ENCODE results near the gene PAK4.
"Not testable (repeated sequence)": the region's sequence is repeated elsewhere in the genome, so short reads cannot be mapped to it uniquely, and the experiment has no call there.

PAK4 gene

DNA sequence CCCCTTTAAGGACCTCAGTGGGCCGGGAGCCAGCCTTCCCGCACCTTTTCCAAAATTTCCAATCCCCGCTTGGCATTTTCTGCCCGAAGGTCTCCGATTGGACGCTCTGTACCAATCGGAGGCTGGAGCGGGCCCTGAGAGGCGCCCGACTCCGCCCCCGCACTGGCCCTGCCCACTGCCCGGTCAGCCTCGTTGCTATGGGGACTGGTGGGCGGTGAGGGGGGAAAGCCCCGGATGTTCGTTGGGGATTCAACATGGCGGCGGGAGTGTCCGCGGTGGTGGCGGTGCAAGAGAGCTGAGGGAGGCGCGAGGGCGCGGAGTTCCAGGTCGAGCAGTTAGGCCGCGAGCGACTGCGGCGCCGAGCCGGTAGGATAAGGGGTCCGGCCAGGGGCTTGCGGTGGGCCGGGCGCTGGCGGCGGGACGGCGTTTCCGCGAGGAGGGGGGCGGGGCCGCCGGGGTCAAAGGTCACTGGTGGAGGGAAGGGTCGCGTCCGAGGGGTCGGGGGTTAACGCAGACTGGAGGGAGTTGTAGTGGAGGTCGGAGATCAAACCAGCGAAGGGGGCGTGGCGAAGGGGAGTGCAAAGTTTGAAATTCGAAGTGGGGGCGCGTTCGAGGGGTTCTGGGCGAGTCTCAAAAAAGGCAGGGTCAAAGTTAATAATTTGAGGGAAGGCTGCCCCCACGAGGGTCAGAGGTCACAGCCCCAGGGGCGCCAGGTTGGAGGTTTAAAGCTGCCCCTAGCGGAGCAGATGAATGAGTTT is at the start of gene PAK4:
TSS of gene PAK4 (plus strand) at position 233 of the 758 bp plus-strand sequence. CDS start 43,768 bp downstream, outside the sequence.
- in situ Hi-C loops (cut with MboI; ENCODE audit: low sequenced_read_pairs), result no loop called here

DNA sequence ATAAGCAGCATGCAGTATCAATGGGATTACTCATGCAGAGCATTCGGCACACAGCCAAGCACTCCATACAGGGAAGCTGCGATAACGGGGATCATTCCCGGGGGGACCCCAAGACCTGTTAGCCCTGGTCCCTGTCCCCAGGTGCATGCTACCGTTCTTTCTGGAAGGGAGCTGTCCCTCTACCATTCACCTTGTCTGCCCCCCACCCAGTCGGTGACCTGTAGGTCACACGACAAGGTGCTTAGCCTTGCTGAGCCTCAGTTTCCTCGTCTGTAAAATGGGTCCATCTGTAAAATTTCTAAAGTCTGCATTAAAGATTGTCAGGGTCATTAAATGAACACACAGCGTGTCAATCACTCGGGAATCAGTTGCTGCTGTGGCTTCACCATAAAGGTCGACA is 48.3 kb upstream of the PAK4 start:
- in situ Hi-C loops (cut with MboI; ENCODE audit: low sequenced_read_pairs), result no loop called here

DNA sequence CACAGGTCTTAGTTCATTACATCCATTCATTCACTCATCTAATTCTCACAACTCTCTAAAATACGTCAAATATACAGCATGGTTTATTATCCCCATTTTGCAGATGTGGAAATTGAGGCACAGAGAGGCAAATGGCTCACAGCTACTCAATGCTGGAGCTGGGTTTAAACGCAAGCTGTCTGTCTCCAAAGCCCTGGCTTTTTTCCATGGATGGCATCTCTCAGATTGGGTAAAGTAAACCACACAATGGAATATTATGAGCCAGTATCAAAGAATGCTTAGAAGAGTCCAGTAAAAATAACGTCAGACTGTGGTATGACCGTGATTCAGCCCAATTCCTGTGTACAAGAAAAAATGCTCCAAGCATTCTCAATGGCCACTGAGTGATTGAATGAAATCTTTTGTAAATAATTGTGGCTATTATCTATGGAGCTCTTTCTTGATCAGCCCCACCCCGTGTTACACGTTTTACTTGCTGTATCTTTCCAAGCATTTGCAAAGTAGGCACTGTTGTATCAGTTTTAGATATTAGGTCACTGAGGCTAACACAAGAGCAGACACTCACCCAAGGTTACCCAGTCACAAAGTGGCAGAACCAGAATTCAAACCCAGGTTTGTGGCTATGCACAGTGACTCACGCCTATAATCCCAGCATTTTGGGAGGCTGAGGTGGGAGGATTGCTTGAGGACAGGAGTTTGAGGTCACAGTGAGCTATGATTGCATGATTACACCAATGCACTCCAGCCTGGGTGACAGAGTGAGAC is 47.0 kb upstream of the PAK4 start:
- in situ Hi-C loops (cut with MboI; ENCODE audit: low sequenced_read_pairs), result no loop called here

DNA sequence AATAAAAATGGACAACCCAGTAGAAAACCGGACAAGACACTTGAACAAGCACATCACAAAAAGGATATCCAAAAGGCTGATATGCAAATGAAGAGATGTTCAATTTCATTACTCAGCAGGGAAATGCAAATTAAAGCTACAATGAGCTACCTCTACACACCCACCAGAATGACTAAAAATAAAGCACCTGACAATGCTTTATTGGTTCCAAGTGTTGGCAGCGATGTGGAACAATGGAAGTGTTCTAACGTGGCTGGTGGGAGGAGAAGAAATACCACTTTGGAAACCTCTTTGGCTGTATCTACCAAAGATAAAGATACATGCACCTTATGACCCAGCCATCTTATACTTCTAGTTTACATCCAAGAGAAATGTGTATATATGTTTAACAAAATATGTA is 45.2 kb upstream of the PAK4 start:
- in situ Hi-C loops (cut with MboI; ENCODE audit: low sequenced_read_pairs), result no loop called here

DNA sequence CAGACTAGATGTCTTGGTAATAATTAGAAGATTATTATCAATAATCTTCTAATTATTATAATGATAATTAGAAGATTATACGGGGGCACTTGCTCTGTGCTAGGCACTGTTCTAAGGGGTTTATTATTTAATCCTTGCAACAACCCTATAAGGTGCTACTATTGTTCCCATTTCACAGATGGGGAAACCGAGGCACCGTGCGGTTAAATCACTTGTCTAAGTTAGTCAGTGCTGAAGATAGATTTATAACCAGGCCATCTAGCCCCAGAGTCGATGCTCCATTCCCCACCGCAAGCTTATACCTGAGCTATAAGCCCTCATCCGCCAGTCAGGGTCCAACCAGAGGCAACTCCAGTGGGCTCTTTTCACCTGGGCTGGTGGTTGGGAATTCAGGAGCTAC is 43.4 kb upstream of the PAK4 start:
- in situ Hi-C loops (cut with MboI; ENCODE audit: low sequenced_read_pairs), result no loop called here

DNA sequence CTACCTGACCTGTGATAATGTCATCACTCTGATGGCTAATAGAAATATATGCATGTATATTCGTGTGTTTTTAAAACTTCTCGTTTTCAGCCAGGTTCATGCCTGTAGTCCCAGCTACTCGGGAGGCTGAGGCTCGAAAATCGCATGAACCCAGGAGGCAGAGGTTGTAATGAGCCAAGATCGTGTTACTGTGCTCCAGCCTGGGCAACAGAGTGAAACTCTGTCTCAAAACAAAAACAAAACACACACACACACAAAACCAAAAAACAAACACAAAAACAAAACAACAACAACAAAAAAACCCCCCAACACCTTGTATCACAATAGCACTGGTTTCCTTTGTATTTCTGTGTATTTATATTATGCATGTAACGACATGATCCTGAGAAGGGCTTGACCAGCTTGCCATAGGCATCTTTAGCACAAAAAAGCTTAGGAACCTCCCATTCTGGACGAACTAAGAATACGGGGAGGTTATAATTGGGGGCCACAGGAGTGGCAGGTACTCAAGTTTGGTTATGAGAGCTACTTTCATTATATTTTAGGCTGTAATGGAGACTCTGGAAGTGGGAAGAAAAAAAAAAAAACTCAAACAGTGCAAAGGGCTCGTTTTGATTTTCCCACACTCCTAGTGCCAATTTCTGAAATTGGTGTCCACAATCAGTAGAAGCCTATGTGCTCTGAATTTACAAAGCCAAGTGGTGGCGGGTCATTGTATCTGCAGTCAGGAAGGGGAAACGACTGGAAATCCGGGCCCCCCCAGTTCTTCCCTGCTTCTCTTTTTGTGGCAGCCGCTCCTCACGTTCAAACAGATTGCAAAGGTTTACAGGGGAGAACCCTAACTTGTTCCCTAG is 42.6 kb upstream of the PAK4 start:
- in situ Hi-C loops (cut with MboI; ENCODE audit: low sequenced_read_pairs), result no loop called here

DNA sequence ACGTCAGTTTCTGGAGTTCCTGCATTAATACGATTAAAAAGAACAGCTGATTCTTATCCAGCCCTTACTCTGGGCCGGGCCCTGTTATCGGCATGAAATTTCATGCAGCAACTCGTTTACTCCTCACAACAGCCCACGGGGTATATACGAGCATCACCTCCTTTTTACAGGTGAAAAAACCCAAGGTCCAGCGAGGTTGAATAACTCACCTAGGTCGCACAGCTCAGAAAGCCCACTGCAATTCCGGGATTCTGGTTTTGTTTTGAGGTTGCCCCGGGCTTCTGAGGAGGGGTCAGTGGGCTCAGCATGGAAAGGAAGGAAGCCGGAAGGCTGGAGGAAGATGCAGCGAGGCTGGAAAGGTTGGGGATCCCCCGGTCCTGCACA is 42.0 kb upstream of the PAK4 start:
- in situ Hi-C loops (cut with MboI; ENCODE audit: low sequenced_read_pairs), result no loop called here

DNA sequence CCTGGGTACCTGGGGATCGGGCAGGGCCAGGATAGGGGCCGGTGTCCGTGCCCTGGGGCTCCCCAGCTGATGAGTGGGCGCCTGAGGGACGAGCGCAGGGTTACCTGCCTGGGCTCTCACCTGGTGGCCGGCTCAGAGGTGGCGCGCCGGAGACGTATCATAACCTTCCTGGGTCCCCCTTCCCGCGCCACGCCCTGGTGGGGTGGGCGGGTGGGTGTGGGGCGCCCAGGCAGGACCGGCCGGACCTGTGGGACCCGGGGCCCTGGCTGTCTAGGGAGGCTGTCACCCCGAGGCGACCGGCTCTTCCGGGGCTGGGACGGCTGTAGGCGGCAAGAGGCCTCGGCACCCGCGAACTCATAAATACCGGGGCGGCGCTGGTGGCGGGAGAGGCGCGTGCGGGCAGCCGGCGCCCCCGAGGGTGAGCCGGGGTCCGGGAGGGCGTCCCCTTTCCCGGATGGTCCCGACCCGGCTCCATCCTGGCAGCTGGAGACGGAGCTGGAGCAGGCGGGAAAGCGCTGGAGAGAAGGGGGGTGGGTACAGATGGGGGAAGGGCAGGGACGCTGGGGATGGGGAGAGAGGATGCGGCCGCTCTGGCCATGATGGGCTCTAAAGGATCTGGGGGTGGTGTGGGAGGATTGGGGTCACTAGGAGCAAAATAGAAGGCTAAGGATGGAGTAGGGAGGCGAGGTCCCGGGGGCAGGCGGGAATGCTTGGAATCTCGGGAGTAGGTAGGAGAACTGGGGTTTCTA is 41.4 kb upstream of the PAK4 start, which contains the start of gene ACP7:
TSS of gene ACP7 (plus strand) at position 386 of the 749 bp plus-strand sequence. CDS start 902 bp downstream, outside the sequence.
- in situ Hi-C loops (cut with MboI; ENCODE audit: low sequenced_read_pairs), result no loop called here

DNA sequence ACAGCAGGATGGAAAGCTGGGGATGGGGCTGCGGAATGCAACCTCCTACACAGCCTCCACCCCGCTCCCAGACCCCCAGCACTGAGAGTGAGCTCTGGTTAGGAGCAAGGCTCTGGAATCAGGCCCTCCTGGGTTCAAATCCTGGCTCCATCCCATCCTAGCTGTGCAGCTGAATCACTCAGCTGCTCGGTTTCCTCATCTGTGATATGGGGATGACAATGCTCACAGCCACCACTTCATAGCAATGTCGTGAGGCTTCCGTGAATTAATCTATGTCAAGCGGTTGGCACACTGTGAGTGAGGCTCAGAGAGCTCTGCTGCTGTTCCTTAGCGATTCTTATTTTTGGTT is 40.9 kb upstream of the PAK4 start:
- in situ Hi-C loops (cut with MboI; ENCODE audit: low sequenced_read_pairs), result no loop called here

DNA sequence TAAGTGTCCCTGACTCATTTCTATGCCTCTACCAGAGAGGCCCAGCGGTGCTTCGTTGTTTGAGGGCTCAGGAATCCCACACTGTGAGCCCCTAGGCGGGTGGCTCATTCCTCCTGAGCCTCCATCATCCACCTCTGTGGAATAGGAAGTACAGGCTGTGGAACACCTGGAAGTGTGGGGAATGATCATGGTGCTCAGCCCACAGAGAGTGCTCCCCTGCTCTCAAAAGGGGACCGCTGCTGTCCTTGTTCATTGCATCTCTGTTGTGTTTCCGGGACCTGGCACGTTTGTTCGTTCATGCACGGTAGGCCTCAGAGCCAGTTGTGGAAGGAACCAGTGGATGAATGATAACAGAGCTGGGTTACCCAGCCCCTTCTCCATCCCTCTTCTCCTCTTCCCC is 40.2 kb upstream of the PAK4 start:
- in situ Hi-C loops (cut with MboI; ENCODE audit: low sequenced_read_pairs), result no loop called here

DNA sequence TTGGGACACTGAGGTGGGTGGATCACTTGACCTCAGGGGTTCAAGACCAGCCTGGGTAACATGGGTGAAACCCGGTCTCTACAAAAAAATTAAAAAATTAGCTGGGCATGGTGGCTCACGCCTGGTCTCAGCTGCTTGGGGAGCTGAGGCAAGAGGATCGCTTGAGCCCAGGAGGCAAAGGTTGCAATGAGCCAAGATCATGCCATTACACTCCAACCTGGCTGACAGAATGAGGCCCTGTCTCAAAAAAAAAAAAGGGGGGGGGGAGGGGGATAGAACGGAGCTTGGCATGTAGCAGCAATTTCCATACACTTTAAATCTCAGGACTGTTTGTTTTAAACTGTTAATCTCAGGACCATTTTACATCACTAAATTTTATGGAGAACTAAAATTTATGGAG is 39.2 kb upstream of the PAK4 start:
- in situ Hi-C loops (cut with MboI; ENCODE audit: low sequenced_read_pairs), result no loop called here

DNA sequence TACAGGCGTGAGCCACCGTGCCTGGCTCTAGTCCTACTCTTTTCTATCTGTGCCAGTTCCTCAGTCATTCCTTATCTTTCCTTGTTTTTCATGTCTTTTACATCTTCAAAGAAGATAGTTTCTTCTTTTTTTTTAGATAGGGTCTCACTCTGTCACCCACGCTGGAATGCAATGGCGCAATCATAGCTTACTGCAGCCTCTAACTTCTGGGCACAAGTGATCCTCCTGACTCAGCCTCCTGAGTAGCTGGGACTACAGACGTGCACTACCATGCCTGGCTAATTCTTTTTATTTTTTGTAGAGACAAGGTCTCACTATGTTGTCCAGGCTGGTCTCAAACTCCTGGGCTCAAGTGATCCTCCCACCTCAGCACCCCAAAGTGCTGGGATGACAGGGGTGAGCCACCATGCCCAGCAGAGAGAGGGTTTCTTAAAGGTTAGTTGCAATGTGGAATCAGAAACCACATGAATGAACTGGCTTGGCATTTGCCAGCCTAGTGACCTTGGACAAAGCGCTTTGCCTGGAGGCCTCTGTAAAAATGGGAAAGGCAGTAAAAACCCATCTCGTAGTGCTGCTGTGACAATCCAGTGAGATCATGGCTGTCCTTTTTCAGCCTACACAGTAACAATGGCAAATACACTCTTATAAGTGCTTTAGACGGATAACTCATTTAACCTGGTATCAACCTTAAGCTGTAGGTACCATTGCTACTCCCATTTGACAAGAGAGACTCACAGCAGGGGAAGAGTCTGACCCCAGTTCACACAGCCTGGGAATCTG is 37.5 kb upstream of the PAK4 start:
- in situ Hi-C loops (cut with MboI; ENCODE audit: low sequenced_read_pairs), result no loop called here

DNA sequence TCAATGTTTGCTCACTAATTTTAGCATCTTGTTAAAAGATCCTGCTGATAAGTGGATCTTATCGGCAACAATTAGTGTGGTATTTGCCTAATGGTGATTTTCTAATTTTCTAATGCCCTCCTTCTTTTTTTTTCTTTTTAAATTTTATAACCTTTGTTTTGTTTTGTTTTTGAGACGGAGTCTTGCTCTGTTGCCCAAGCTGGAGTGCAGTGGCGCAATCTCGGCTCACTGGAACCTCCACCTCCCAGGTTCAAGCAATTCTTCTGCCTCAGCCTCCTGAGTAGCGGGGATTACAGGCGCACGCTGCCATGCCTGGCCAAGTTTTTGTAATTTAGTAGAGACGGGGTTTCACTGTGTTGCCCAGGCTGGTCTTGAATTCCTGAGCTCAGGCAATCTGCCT is 35.6 kb upstream of the PAK4 start:
- in situ Hi-C loops (cut with MboI; ENCODE audit: low sequenced_read_pairs), result not testable (repeated sequence)

DNA sequence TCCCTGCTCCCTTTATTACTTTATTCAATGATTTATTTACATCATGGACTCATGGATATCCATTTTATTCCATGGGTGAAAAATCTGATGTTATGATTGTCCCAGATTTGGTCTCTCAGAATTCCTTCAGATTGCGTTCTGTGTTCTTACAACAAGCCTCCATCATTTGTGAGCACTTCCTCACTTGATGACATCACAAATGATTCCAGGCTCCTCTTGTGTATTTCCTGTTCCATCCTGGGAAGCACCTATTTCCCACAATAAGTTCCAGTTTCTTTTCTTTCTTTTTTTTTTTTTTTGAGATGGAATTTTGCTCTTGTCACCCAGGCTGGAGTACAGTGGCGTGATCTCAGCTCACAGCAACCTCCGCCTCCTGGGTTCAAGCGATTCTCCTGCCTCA is 34.7 kb upstream of the PAK4 start:
- in situ Hi-C loops (cut with MboI; ENCODE audit: low sequenced_read_pairs), result no loop called here

DNA sequence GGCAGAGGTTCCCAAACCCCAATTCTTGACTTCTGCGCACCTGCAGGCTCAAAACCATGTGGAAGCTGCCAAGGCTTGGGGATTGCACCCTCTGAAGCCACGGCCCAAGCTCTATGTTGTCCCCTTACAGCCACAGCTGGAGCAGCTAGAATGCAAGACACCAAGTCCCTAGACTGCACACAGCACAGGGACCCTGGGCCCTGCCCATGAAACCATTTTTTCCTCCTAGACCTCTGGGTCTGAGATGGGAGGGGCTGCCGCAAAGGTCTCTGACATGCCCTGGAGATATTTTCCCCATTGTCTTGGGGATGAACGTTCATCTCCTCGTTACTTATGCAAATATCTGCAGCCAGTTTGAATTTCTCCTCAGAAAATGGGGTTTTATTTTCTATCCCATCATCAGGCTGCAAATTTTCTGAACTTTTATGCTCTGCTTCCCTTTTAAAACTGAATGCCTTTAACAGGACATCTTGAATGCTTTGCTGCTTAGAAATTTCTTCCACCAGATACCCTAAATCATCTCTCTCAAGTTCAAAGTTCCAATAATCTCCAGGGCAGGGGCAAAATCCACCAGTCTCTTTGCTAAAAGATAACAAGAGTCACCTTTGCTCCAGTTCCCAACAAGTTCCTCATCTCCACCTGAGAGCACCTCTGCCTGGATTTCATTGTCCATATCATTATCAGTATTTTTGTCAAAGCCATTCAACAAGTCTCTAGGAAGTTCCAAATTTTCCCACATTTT is 29.6 kb upstream of the PAK4 start:
- in situ Hi-C loops (cut with MboI; ENCODE audit: low sequenced_read_pairs), result not testable (repeated sequence)

DNA sequence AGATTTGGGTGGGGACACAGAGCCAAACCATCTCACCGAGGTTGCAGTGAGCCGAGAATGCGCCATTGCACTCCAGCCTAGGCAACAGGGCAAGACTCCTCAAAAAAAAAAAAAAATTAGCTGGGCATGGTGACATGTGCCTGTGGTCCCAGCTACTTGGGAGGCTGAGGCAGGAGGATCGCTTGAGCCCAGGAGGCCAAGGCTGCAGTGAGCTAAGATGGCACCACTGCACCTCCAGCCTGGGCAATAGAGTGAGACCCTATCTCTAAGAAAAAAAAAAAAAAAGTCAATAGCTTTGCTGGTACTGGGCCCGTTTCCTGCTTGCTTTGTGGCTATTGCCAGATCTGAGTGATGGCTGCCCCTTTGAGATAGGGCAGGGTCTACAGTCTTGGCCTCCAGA is 28.3 kb upstream of the PAK4 start:
- in situ Hi-C loops (cut with MboI; ENCODE audit: low sequenced_read_pairs), result no loop called here

DNA sequence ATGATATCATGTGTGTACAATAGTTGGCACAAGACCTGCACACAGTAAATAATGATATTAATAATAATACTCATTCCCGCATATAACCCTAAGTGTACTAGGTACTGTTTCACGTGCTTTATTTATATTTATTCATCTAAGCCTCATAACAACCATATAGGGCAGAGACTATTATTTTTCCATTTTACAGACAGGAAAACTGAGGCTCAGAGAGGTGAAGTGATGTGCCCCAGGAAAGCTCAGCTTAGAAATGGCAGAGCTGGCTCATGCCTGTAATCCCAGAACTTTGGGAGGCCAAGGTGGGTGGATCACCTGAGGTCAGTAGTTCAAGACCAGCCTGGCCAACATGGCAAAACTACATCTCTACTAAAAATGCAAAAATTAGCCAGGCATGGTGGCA is 27.9 kb upstream of the PAK4 start:
- in situ Hi-C loops (cut with MboI; ENCODE audit: low sequenced_read_pairs), result no loop called here

DNA sequence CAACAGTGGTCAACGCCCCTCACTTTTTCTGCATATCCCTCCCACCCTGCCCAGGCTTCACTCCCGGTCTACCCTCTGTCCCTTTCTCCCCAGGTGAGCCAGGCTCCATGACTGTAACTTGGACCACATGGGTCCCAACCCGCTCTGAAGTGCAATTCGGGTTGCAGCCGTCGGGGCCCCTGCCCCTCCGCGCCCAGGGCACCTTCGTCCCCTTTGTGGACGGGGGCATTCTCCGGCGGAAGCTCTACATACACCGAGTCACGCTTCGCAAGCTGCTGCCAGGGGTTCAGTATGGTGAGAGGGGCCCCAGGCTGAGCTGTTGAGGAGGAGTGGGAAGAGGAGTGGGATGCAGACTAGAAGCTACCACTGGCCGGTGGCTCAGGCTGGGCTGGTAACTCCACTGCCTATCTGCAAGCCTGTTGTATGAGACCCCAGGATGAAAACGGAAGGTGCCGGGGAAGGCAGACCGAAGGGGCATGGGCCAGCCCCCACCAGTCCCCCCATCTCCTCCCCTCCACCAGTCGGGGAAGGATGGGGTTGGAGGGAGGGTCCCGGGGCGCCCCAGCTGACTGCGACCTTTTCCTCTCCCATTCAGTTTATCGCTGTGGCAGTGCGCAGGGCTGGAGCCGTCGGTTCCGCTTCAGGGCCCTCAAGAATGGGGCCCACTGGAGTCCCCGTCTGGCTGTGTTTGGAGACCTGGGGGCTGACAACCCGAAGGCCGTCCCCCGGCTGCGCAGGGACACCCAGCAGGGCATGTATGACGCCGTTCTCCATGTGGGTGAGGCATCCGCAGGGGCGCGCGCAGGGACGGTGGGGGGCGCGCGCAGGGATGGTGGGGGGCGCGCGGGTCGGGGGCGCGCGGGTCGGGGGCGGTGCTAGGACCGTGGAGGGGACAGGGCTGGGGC is 27.0 kb upstream of the PAK4 start:
- in situ Hi-C loops (cut with MboI; ENCODE audit: low sequenced_read_pairs), result no loop called here
